SU-DHL-6 (cell line): ENCODE measurements around the gene TFG.

ENCODE experiments used
- CTCF ChIP-seq: fragments of 200-600 bp; sonication (generic); IDR thresholded peaks from one replicate; pipeline ENCODE4 v1.5.1; 2017; ENCODE audit warnings: antibody characterized with exemption, mild to moderate bottlenecking, low read length, moderate library complexity; ENCODE audit not compliant: insufficient read depth, poor library complexity, severe bottlenecking
- EZH2phosphoT487 ChIP-seq: fragments of 200-600 bp; sonication (generic), shearing (Covaris generic); conservative IDR thresholded peaks from 2 replicates; pipeline ENCODE4 v1.6.1; 2018; ENCODE audit warnings: mild to moderate bottlenecking, antibody characterized with exemption, low read length, moderate library complexity, mixed read lengths

GRCh38 chr3:100725935-100726513 is 16.7 kb downstream of the TFG start:
- TF ChIP-seq CTCF (no peak), EZH2phosphoT487 (no peak)
